ENCODE data around the gene ANAPC2.

Gene ANAPC2

DNA sequence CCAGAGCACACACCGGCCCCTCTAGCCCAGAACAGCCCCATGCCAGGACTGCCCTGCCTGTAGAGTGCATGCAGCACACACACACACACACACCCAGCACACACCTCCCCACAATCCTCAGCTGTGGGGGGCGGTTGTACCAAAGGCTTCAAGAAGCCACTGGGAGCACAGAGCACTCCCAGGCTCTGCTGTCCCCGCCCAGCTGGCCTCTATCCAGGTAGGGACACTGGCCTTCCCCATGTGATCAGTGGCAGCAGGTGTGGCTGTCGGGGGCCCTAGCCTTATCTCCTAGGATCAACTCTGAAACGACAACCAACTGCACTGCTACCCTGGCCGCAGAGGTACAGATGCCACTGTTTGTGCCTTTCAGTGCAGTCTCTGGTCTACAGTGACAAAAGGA lies 2.0 kb downstream of the ANAPC2 start:
- TF ChIP-seq, protein P1, sequence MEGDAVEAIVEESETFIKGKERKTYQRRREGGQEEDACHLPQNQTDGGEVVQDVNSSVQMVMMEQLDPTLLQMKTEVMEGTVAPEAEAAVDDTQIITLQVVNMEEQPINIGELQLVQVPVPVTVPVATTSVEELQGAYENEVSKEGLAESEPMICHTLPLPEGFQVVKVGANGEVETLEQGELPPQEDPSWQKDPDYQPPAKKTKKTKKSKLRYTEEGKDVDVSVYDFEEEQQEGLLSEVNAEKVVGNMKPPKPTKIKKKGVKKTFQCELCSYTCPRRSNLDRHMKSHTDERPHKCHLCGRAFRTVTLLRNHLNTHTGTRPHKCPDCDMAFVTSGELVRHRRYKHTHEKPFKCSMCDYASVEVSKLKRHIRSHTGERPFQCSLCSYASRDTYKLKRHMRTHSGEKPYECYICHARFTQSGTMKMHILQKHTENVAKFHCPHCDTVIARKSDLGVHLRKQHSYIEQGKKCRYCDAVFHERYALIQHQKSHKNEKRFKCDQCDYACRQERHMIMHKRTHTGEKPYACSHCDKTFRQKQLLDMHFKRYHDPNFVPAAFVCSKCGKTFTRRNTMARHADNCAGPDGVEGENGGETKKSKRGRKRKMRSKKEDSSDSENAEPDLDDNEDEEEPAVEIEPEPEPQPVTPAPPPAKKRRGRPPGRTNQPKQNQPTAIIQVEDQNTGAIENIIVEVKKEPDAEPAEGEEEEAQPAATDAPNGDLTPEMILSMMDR (IDR thresholded peaks at IDR 0.05; ENCODE audit: extremely low read depth, insufficient read depth, missing control alignments): no peak
- in situ Hi-C loops (cut with MboI; ENCODE audit: low pct_unique_long_range_greater_than_20kb, low sequenced_read_pairs, unreplicated experiment): no loop called here
- DNase-seq (ENCODE audit: low spot score): no peak

DNA sequence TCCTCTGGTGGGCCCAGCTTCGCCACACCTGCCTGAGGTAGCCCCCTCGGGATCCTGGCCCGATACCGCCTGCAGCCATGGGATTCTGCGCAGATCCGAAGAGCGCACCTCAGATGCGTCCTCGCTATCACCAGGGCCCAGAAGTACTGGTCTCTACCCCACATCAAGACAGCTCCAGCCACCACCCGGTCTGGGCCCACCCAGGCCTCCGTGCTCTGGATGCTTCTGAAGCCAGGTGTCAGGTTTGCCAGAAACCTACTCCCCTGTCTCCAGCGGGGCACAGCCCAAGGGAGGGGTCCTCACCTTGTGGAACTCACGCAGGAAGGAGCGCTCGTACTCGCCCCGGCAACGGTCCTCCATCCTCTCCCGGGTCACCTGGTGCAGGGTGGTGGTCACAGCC lies 2.4 kb downstream of the ANAPC2 start:
- in situ Hi-C loops (cut with MboI; ENCODE audit: low pct_unique_long_range_greater_than_20kb, low sequenced_read_pairs, unreplicated experiment): no loop called here
- TF ChIP-seq, protein P1 (IDR thresholded peaks at IDR 0.05; ENCODE audit: extremely low read depth, insufficient read depth, missing control alignments): no peak
- DNase-seq (ENCODE audit: low spot score): no peak

DNA sequence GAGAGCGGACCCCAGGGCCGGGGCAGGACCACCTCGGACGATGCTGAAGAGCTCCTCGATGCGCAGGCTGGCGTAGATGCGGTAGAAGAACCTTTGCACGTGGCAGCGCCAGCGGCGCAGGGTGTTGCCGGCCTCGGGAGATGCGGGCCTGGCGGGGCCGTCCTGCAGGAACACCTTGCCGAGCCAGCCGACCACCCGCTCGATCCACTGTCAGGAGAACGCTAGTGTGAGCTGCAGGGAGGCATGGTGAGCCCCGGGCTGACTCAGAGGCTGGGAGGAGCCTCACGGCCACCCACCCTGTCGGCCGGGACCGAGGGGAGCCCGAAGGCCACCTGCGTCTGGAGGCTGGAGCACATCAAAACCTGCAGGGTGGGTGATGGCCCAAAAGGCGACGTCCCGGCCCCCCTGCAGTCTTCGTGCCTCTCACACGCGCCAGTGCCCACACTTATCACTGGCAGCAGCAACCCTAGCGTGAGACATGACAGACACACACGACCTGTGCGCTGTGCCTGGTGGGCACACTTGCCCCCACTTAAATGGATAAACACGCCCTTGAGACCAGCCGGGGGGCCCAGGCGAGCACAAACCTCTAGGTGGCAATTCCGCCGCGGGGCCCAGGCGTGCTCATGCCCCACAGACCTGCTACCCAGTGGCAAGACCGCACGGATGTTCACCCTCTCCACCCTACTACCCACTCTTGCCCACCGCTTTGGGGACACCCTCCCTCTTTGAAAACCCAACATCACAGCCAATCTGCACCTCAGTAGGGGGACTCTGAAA lies 3.3 kb downstream of the ANAPC2 start:
- in situ Hi-C loops (cut with MboI; ENCODE audit: low pct_unique_long_range_greater_than_20kb, low sequenced_read_pairs, unreplicated experiment): no loop called here
- TF ChIP-seq, protein P1 (IDR thresholded peaks at IDR 0.05; ENCODE audit: extremely low read depth, insufficient read depth, missing control alignments): no peak
- no peak for DNase-seq (ENCODE audit: low spot score)

DNA sequence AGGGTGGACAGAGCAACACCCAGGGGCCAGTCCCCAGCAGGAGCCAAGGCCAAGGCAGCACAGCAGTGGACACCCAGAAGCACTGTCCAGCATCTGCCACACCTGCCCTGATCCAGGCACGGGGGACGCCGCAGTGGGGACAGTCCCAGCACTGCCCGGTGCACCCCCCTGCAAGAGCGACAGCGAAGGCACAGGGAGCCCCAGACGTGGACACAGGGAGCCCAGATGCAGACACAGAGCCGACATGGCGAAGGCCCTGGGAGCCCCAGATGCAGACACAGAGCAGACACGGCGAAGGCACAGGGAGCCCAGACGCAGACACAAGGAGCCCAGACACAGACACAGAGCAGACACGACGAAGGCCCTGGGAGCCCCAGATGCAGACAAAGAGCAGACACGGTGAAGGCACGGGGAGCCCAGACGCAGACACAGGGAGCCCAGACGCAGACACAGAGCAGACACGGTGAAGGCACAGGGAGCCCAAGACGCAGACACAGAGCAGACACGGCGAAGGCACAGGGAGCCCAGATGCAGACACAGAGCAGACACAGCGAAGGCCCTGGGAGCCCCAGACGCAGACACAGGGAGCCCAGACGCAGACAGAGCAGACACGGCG lies 4.3 kb downstream of the ANAPC2 start:
- in situ Hi-C loops (cut with MboI; ENCODE audit: low pct_unique_long_range_greater_than_20kb, low sequenced_read_pairs, unreplicated experiment): no loop called here
- DNase-seq (ENCODE audit: low spot score): no peak
- TF ChIP-seq, protein P1 (IDR thresholded peaks at IDR 0.05; ENCODE audit: extremely low read depth, insufficient read depth, missing control alignments): no peak

DNA sequence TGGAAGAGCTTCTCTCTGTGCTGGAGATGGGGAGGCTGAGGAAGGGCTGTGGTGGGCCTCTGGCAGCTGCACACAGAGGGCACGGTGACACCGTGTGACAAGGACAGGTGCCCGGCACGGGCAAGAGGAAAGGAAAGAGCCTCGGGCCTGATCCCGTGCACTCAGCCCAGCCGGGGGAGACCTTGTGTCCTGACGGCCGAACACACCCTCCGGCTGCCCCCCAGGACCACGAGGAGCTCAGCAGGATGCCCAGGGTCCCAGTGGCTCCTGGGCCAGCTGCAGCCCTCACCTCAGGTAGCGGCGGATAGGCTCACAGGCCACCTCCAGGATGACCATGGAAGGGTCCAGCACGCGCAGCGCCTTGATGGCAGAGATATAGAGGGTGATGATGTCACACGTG lies 5.5 kb downstream of the ANAPC2 start:
- no peak for DNase-seq (ENCODE audit: low spot score)
- in situ Hi-C loops (cut with MboI; ENCODE audit: low pct_unique_long_range_greater_than_20kb, low sequenced_read_pairs, unreplicated experiment): no loop called here
- TF ChIP-seq, protein P1 (IDR thresholded peaks at IDR 0.05; ENCODE audit: extremely low read depth, insufficient read depth, missing control alignments): no peak

DNA sequence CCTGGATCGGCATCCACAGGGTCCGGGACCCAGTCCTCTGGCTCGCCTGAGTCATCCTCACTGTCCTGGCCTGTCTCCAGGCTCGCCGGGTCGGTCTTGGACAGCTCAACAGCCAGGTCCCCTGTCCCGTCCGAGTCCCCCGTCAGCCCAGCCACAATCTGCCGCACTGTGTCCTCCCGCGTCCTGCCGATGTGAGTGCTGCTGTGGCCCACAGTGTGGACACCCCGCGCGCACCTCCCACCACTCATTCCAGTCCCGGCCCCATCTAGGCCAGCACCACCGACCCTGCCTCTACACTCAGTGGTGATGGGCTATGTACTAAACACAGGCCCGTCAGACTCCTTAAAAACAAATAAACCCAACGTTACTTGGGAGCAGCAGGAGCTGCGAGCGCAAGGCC lies 6.7 kb downstream of the ANAPC2 start:
- in situ Hi-C loops (cut with MboI; ENCODE audit: low pct_unique_long_range_greater_than_20kb, low sequenced_read_pairs, unreplicated experiment): no loop called here
- DNase-seq (ENCODE audit: low spot score): no peak
- TF ChIP-seq, protein P1 (IDR thresholded peaks at IDR 0.05; ENCODE audit: extremely low read depth, insufficient read depth, missing control alignments): no peak

Measured in GM13977 (cell line).